HFF-Myc (cell line): Measurements from ENCODE around the gene ACOT7.

Source experiments
- DNase-seq: peaks from one replicate; pipeline ENCODE4 v3.0.0-alpha.2; 2011; ENCODE audit warnings: low read depth; ENCODE audit errors: extremely low read depth
- H3K4me3 ChIP-seq: replicated peaks from 2 replicates; pipeline ENCODE4 v1.5.1; 2011; ENCODE audit warnings: low read depth, mild to moderate bottlenecking, control low read depth, low read length
- CTCF ChIP-seq: IDR thresholded peaks from 2 replicates; pipeline ENCODE4 v1.5.1; 2012; ENCODE audit warnings: mild to moderate bottlenecking, low read depth, low read length, control low read depth; ENCODE audit errors: missing control alignments

ACOT7 gene

GRCh38 chr1:6317098-6317760 lies 76.3 kb downstream of the ACOT7 start:
- TF ChIP-seq CTCF, result no peak
- no peak for DNase-seq
- no peak overlapping the region for H3K4me3 ChIP-seq

GRCh38 chr1:6316240-6317097 lies 77.1 kb downstream of the ACOT7 start:
- H3K4me3 ChIP-seq, result no peak overlapping the region
- DNase-seq, result no peak
- TF ChIP-seq CTCF, result no peak

GRCh38 chr1:6314503-6314902 lies 79.1 kb downstream of the ACOT7 start:
- DNase-seq, result no peak
- TF ChIP-seq CTCF, result no peak
- H3K4me3 ChIP-seq, result no peak overlapping the region

- H3K4me3 ChIP-seq, result no peak overlapping the region
- no peak for DNase-seq
- TF ChIP-seq CTCF, result no peak
These were observed 80.0 kb downstream of the ACOT7 start for GRCh38 chr1:6313393-6314200.

- no peak for DNase-seq
- no peak overlapping the region for H3K4me3 ChIP-seq
- no peak for TF ChIP-seq CTCF
These were observed 83.3 kb downstream of the ACOT7 start for GRCh38 chr1:6310116-6310848.

- no peak for TF ChIP-seq CTCF
- H3K4me3 ChIP-seq, result no peak overlapping the region
- DNase-seq, result no peak
These were observed 84.0 kb downstream of the ACOT7 start for GRCh38 chr1:6309564-6309963.
